ENCODE results near the gene ST6GALNAC1. TPM values are rescaled to one million over a fixed set of nuclear protein-coding genes. Genes with fewer than 3 reads are reported as not detected.
"Not testable (repeated sequence)": the region's sequence is repeated elsewhere in the genome, so short reads cannot be mapped to it uniquely, and the experiment has no call there.

ST6GALNAC1 gene
- total RNA-seq, 1 donor from 2014 or later = not detected

- no peak for DNase-seq (ENCODE audit: low read depth in 2 of 2)
Observed at GRCh38 chr17:76642032-76642561, 1.5 kb downstream of the ST6GALNAC1 start.

GRCh38 chr17:76641501-76641900 is 2.1 kb downstream of the ST6GALNAC1 start:
- DNase-seq (ENCODE audit: low read depth in 2 of 2) = no peak

- no peak for DNase-seq (ENCODE audit: low read depth in 2 of 2)
Observed at GRCh38 chr17:76640550-76641380, 2.8 kb downstream of the ST6GALNAC1 start.

- no peak for DNase-seq (ENCODE audit: low read depth in 2 of 2)
Observed at GRCh38 chr17:76638263-76638662, 5.3 kb downstream of the ST6GALNAC1 start.

GRCh38 chr17:76636486-76637206 is 6.9 kb downstream of the ST6GALNAC1 start:
- not testable (repeated sequence) for DNase-seq (ENCODE audit: low read depth in 2 of 2)

GRCh38 chr17:76635659-76636360 is 7.7 kb downstream of the ST6GALNAC1 start:
- no peak for DNase-seq (ENCODE audit: low read depth in 2 of 2)

- DNase-seq (ENCODE audit: low read depth in 2 of 2) = no peak
Observed at GRCh38 chr17:76635039-76635438, 8.5 kb downstream of the ST6GALNAC1 start.

GRCh38 chr17:76633628-76634328 is 9.8 kb downstream of the ST6GALNAC1 start:
- DNase-seq (ENCODE audit: low read depth in 2 of 2) = no peak

GRCh38 chr17:76631821-76632565 is 11.6 kb downstream of the ST6GALNAC1 start:
- no peak for DNase-seq (ENCODE audit: low read depth in 2 of 2)

GRCh38 chr17:76630151-76630550 is 13.4 kb downstream of the ST6GALNAC1 start:
- DNase-seq (ENCODE audit: low read depth in 2 of 2) = no peak

GRCh38 chr17:76627510-76627909 is 16.0 kb downstream of the ST6GALNAC1 start:
- no peak for DNase-seq (ENCODE audit: low read depth in 2 of 2)

GRCh38 chr17:76626442-76626841 is 17.1 kb downstream of the ST6GALNAC1 start:
- DNase-seq (ENCODE audit: low read depth in 2 of 2) = no peak

- DNase-seq (ENCODE audit: low read depth in 2 of 2) = no peak
Observed at GRCh38 chr17:76625496-76625895, 18.1 kb downstream of the ST6GALNAC1 start.

GRCh38 chr17:76623271-76624146 is 20.0 kb downstream of the ST6GALNAC1 start:
- peak; percentile 76 to 78 for DNase-seq (ENCODE audit: low read depth in 2 of 2)

- no peak for DNase-seq (ENCODE audit: low read depth in 2 of 2)
Observed at GRCh38 chr17:76617838-76618237, 25.7 kb downstream of the ST6GALNAC1 start.

- no peak for DNase-seq (ENCODE audit: low read depth in 2 of 2)
Observed at GRCh38 chr17:76614912-76615617, 28.5 kb downstream of the ST6GALNAC1 start.

- DNase-seq (ENCODE audit: low read depth in 2 of 2) = not testable (repeated sequence)
Observed at GRCh38 chr17:76614064-76614759, 29.3 kb downstream of the ST6GALNAC1 start.

Data from lung microvascular endothelial cell (primary cell).